ENCODE measurements around the gene KDM8.
"Not testable (repeated sequence)": the region's sequence is repeated elsewhere in the genome, so short reads cannot be mapped to it uniquely, and the experiment has no call there.

The KDM8 gene

GRCh38 chr16:27245276-27246172 lies 42.2 kb downstream of the KDM8 start:
- no peak for DNase-seq

DNA sequence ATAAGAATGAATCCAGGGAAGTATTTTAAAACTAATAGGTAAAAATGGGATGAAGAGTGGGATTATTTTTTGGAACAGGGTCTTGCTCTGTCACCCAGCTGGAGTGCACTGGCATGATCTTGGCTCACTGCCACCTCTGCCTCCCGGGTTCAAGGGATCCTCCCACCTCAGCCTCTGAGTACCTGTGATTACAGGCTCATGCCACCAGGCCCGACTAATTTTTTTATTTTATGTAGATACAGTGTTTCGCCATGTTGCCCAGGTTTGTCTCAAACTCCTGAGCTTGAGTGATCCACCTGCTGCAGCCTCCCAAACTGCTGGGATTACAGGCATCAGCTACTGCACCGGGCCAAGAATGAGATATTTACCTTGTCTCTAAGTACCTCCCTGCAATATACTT lies 43.1 kb downstream of the KDM8 start:
- no peak for DNase-seq

GRCh38 chr16:27247076-27247475 lies 43.8 kb downstream of the KDM8 start:
- DNase-seq: not testable (repeated sequence)

DNA sequence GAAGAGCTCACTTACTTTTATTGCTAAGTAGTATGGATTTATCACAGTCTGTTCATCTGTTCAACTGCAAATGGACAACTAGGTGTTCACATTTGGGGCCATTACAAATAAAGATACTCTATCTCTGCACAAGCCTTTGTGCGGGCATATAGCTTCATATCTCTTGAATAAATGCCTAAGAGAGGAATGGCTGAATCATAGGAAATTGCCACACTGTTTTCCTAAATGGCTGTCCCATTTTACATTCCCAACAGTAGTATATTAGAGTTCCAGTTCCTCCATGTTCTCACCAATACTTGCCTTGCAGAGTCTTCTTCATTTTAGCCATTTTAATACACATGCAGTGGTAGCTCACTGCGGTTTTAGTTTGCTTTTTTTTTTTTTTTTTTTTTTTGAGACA lies 44.7 kb downstream of the KDM8 start:
- DNase-seq: no peak

DNA sequence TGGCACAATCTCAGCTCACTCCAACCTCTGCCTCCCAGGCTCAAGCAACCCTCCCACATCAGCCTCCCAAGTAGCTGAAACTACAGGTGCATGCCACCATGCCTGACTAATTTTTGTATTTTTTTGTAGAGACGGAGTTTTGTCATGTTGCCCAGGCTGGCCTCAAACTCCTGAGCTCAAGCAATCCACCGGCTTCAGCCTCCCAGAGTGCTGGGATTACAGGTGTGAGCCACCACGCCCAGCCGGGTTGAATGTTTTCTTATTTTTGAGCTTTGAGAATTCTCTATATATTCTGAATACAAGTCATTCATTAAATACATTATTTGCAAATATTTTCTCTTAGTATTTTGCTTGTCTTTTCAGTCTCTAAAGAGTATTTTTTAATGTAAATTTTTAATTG lies 45.6 kb downstream of the KDM8 start:
- not testable (repeated sequence) for DNase-seq

DNA sequence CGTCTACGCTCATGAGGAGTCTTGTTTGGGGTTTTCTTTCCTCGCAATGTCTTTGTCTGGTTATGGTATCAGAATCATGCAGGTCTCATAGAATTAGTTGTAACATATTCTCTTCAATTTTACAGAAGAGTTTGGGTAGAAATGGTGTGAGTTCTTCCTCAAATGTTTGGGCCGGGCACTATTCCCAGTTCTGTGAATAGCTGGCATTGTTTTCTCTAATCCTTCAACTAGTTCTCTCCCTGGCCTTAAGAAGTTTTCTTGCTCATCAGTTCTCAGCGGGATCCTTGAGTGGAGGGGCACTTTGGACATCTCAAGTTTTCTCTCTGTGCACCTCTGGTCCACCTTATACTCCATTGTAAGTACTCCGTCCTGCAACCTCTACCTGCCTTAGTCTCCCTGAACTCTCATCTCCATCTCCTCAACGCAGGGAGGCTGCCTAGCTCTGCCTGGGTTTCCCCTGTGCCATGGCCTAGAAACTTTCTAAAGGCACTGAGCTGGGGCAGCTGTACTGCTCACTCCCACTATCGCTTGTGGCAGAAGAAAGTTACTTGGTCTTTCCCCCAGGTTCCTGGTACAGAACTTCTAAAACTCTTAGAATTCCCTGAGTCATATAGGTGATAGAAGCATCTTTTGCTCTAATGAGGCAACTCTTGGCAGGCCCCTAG lies 48.3 kb downstream of the KDM8 start:
- DNase-seq: no peak

DNA sequence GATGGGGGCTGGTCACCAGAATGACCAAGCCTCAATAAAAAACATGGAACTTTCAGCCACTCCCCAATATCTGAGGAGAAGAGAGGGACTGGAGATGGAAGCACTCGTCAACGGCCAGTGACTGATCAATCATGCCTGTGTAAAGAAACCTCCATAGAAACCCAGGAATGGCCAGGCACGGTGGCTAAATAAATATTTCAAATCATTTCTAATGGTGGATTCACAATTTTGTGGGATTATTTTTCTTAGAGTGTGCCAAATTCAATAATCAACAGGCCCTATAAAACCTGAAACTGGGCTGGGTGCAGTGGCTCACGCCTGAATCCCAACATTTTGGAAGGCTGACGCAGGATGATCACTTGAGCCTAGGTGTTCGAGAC lies 48.9 kb downstream of the KDM8 start:
- DNase-seq: no peak

DNA sequence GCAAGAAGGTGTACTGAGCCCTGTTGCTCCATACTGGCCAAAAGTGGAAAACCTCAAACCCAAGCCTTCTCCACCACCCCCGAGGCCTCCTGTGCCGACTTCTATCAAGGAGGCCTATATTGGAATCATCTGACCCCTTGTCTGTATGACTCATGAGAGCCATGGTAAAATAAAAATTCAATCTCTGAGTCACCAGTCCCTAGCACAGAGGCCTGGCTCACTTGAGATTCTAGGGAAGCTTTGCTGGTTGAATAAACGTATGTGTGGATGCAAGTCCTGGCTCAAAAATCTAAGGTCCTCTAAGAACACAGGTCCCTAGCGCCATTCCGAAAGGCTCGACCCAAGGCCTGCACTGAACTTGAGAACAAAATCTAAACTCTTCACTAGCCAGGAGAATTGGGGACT lies 50.2 kb downstream of the KDM8 start:
- DNase-seq: no peak

GRCh38 chr16:27254262-27254811 lies 51.0 kb downstream of the KDM8 start:
- no peak for DNase-seq

DNA sequence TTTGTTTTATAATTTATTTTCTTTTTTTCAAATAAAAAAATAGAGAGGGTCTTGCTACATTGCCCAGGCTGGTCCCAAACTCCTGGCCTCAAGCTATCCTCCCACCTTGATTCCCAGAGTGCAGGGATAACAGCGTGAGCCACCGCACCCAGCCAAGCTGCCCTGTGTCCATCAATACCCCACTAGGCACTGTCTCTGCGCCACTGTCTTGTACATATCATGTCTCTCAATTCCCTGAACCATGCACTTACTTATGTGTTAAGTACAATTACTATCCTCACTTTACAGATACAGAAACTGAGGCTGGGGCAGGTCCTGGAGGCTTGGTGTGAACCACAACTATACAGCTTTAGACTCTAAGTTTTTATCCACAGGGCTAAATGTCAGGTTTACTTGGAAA lies 53.5 kb downstream of the KDM8 start:
- DNase-seq: no peak

- DNase-seq: no peak
These were observed 53.9 kb downstream of the KDM8 start for GRCh38 chr16:27257271-27257670.

GRCh38 chr16:27258241-27258734 lies 55.0 kb downstream of the KDM8 start:
- DNase-seq: no peak

GRCh38 chr16:27259710-27260109 lies 56.4 kb downstream of the KDM8 start:
- no peak for DNase-seq

DNA sequence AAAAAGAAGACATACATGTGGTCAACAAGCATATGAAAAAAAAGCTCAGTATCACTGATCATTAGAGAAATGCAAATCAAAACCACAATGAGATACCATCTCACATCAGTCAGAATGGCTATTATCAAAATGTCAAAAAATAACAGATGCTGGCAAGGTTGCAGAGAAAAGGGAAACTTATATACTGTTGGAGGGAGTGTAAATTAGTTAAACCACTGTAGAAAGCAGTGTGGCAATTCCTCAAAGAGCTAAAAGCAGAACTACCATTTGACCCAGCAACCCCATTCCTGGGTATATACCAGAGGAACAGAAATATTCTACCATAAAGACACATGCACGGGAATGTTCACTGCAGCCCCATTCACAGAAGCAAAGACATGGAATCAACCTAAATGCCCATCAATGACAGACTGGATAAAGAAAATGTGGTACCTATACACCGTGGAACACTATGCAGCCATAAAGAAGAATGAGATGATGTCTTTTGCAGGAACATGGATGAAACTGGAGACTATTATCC lies 59.6 kb downstream of the KDM8 start:
- not testable (repeated sequence) for DNase-seq

GRCh38 chr16:27264151-27264550 lies 60.8 kb downstream of the KDM8 start:
- DNase-seq: no peak

- no peak for DNase-seq
These were observed 62.7 kb downstream of the KDM8 start for GRCh38 chr16:27265982-27266381.

DNA sequence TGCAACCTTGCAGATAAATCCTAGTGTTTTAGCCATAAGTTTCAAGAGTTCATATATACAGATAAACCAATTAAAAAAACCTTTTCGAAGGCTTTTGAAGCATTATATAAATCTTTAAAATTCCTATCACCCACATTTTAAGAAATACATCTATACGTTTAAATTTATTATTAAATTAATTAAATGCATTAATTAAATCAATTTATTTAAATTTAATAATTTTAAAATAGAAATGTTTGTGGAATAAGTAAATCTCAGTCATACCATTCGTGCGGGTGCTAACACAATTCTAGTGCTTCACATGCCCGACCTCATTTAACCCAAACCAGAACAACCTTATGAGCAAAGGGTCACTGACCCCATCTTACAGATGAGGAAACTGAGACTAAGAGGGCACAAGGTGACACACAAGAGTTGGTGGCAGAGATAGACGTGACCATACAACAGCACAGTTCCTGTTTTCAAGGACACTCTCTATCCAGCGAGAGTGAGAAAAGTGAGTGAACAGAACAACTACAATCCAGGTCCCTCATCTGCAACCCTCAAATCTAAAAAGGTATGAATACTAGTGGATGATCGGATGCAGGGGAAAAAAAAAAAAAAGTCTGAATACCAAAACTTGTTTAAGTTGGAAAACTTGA lies 63.8 kb downstream of the KDM8 start:
- DNase-seq: no peak

DNA sequence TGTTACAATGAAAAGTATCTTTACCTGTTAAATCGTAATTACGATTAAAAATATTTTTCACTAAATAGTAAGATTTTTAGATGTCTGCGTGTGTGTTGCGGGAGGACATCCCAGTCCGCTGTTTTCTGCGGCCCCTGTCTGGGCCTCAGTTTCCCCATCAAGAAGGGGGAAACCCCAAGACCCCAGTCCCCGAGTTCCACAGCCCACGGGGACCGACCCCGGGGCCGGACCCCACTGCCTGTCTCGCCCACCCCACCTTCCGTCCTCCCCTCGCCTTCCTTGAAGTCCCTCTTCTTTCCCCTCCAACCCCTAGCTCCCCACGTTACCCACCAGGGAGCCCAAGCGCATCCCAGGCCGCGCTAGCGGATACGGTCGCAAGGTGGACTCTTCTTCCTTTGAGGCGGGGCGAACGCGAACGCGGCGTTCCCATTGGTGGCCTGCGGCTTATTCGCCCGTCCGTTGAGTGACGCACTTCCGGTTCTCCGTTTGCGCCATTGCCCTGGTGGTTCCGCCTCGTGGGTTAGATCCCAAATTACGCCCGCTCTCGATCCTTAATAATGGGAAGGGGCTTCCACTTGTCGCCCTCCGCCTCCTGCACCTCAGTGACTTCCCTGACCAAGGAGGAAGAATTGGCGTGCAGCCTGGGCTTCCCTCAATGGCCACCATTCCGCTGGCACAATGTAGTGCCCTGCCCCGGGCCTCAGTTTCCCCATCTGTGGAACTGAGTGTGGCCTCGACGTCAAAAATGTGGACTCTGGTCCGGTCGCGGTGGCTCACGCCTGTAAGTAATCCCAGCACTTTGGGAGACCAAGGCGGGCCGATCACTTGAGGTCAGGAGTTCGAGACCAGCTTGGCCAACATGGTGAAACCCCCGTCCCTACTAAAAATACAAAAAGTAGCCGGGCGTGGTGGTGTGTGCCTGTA lies 65.3 kb downstream of the KDM8 start, which contains the start of gene NSMCE1:
TSS of gene NSMCE1 (minus strand) at position 397 of the 924 bp plus-strand sequence. CDS start 11,202 bp downstream, outside the sequence.
- peak; percentile 80 for DNase-seq

- no peak for DNase-seq
These were observed 66.2 kb downstream of the KDM8 start for GRCh38 chr16:27269300-27270150.

GRCh38 chr16:27270349-27270748 lies 67.0 kb downstream of the KDM8 start:
- DNase-seq: no peak

Measured in NCI-H2029 treated with DMSO at 0.1 percent for 48 hours (cell line).